Mesendoderm (in vitro differentiated cells): ENCODE data around the gene PIAS4.
"Not testable (repeated sequence)": the region's sequence is repeated elsewhere in the genome, so short reads cannot be mapped to it uniquely, and the experiment has no call there.

Experiments used
- DNase-seq: peaks from one replicate; pipeline ENCODE4 v3.0.0; 2013
- H2AK5ac ChIP-seq: 2 replicates; pipeline ENCODE4 v1.6.1; 2013; ENCODE audit warnings: low read length, inconsistent platforms
- H2BK120ac ChIP-seq: 2 replicates; pipeline ENCODE4 v1.6.1; 2013; ENCODE audit warnings: low read depth, mild to moderate bottlenecking, low read length, moderate library complexity, mixed read lengths
- H2BK15ac ChIP-seq: replicated peaks from 2 replicates; pipeline ENCODE4 v1.6.1; 2013; ENCODE audit warnings: low read depth, mild to moderate bottlenecking, moderate library complexity
- H2BK5ac ChIP-seq: 2 replicates; pipeline ENCODE4 v1.6.1; 2013; ENCODE audit warnings: low read length, inconsistent platforms
- H3K18ac ChIP-seq: 2 replicates; pipeline ENCODE4 v1.6.1; 2013; ENCODE audit warnings: mild to moderate bottlenecking, low read length, mixed read lengths
- H3K23ac ChIP-seq: one replicate; pipeline ENCODE4 v1.6.1; 2013; ENCODE audit warnings: low read length
- H3K27ac ChIP-seq: 2 replicates; pipeline ENCODE4 v1.5.1; 2013; ENCODE audit warnings: low read depth, mild to moderate bottlenecking, inconsistent platforms, low read length, moderate library complexity
- H3K27me3 ChIP-seq: 2 replicates; pipeline ENCODE4 v1.6.1; 2013; ENCODE audit warnings: low read length, control low read depth, mild to moderate bottlenecking, inconsistent platforms; ENCODE audit not compliant: insufficient read depth, poor library complexity
- H3K36me3 ChIP-seq: 2 replicates; pipeline ENCODE4 v1.6.1; 2013; ENCODE audit warnings: low read length, inconsistent platforms; ENCODE audit not compliant: control insufficient read depth, insufficient read depth
- H3K4ac ChIP-seq: one replicate; pipeline ENCODE4 v1.6.1; 2013; ENCODE audit warnings: low read depth, mild to moderate bottlenecking, low read length, moderate library complexity
- H3K4me1 ChIP-seq: 2 replicates; pipeline ENCODE4 v1.6.1; 2013; ENCODE audit warnings: low read depth, low read length, inconsistent platforms; ENCODE audit not compliant: control insufficient read depth
- H3K4me2 ChIP-seq: 2 replicates; pipeline ENCODE4 v1.6.1; 2013; ENCODE audit warnings: low read length
- H3K4me3 ChIP-seq: 2 replicates; pipeline ENCODE4 v1.5.1; 2013; ENCODE audit warnings: mild to moderate bottlenecking, low read length
- H3K56ac ChIP-seq: one replicate; pipeline ENCODE4 v1.6.1; 2013; ENCODE audit warnings: low read length
- H3K79me1 ChIP-seq: 2 replicates; pipeline ENCODE4 v1.6.1; 2013; ENCODE audit warnings: low read length, inconsistent platforms
- H3K79me2 ChIP-seq: 2 replicates; pipeline ENCODE4 v1.6.1; 2013; ENCODE audit warnings: mild to moderate bottlenecking, low read length; ENCODE audit not compliant: control insufficient read depth, insufficient read depth
- H3K9ac ChIP-seq: 2 replicates; pipeline ENCODE4 v1.6.1; 2013; ENCODE audit warnings: low read length, inconsistent platforms
- H4K5ac ChIP-seq: one replicate; pipeline ENCODE4 v1.6.1; 2013; ENCODE audit warnings: low read length
- H4K8ac ChIP-seq: one replicate; pipeline ENCODE4 v1.6.1; 2013; ENCODE audit warnings: low read depth, mild to moderate bottlenecking, control low read depth, low read length, moderate library complexity
- WGBS: extraction: QIAGEN DNeasy Blood & Tissue Kit; methylation state at CpG from one replicate; pipeline ENCODE4 v1.1.7; 2013; ENCODE audit warnings: low lambda C conversion rate, missing lambda C conversion rate; ENCODE audit not compliant: insufficient coverage; ENCODE audit errors: extremely low coverage; 5-methylcytosine and 5-hydroxymethylcytosine counted together

Gene PIAS4

GRCh38 chr19:3987619-3988371 is 19.7 kb upstream of the PIAS4 start:
- no peak overlapping the region for H3K4me3 ChIP-seq
- no CpG with 5 or more reads among the region's 30 CpGs for WGBS

GRCh38 chr19:3990815-3991117 is 16.8 kb upstream of the PIAS4 start:
- no peaks in the 10 kb centered on the region for H3K27me3 ChIP-seq
- no peak overlapping the region for H3K4me2 ChIP-seq
- no peak overlapping the region for H3K4ac ChIP-seq
- no peak overlapping the region for H3K27ac ChIP-seq
- no peaks in the 10 kb centered on the region for H3K79me1 ChIP-seq
- no peak for DNase-seq
- H3K9ac ChIP-seq = no peak overlapping the region
- peaks cover 5% of the 10 kb centered on the region for H3K4me1 ChIP-seq
- no peak overlapping the region for H4K8ac ChIP-seq
- H4K5ac ChIP-seq = no peak overlapping the region
- H2BK15ac ChIP-seq = no peak overlapping the region
- no peak overlapping the region for H3K4me3 ChIP-seq
- no peak overlapping the region for H3K56ac ChIP-seq
- H3K18ac ChIP-seq = no peak overlapping the region
- H2BK120ac ChIP-seq = no peak overlapping the region
- H2AK5ac ChIP-seq = no peak overlapping the region
- no peaks in the 10 kb centered on the region for H3K79me2 ChIP-seq
- H3K23ac ChIP-seq = no peak overlapping the region
- H3K36me3 ChIP-seq = no peaks in the 10 kb centered on the region
- WGBS = no CpG with 5 or more reads among the region's 3 CpGs
- H2BK5ac ChIP-seq = no peak overlapping the region

More at GRCh38 chr19:3987619-3988371, 19.7 kb upstream of the PIAS4 start:
- Histone ChIP-seq H3K79me1 (no peaks in the 10 kb centered on the region), H3K36me3 (peaks cover 10% of the 10 kb centered on the region), H3K27ac (no peak overlapping the region), H4K5ac (no peak overlapping the region), H3K4me2 (peak overlapping the region; percentile 75), H4K8ac (no peak overlapping the region), H3K18ac (no peak overlapping the region), H3K79me2 (peaks cover 25% of the 10 kb centered on the region), H2BK120ac (no peak overlapping the region), H3K23ac (no peak overlapping the region), H2BK5ac (no peak overlapping the region), H3K56ac (peak overlapping the region; percentile 85), H2BK15ac (no peak overlapping the region), H3K4ac (no peak overlapping the region), H3K9ac (peak overlapping the region; percentile 75), H3K4me1 (peaks cover 5% of the 10 kb centered on the region), H2AK5ac (no peak overlapping the region), H3K27me3 (no peaks in the 10 kb centered on the region)
- peak; percentile 84 for DNase-seq

GRCh38 chr19:3995607-3996006 is 11.9 kb upstream of the PIAS4 start:
- H2BK15ac ChIP-seq = no peak overlapping the region
- H2BK120ac ChIP-seq = no peak overlapping the region
- DNase-seq = no peak
- H3K4me3 ChIP-seq = no peak overlapping the region
- H3K27me3 ChIP-seq = no peaks in the 10 kb centered on the region
- no peak overlapping the region for H4K8ac ChIP-seq
- H3K9ac ChIP-seq = no peak overlapping the region
- no peak overlapping the region for H3K23ac ChIP-seq
- H2AK5ac ChIP-seq = no peak overlapping the region
- no peak overlapping the region for H3K56ac ChIP-seq
- no peak overlapping the region for H3K27ac ChIP-seq
- H3K79me1 ChIP-seq = no peaks in the 10 kb centered on the region
- no peak overlapping the region for H3K4ac ChIP-seq
- H4K5ac ChIP-seq = no peak overlapping the region
- no peaks in the 10 kb centered on the region for H3K79me2 ChIP-seq
- no peak overlapping the region for H2BK5ac ChIP-seq
- no peaks in the 10 kb centered on the region for H3K36me3 ChIP-seq
- H3K4me2 ChIP-seq = no peak overlapping the region
- no CpG with 5 or more reads among the region's 6 CpGs for WGBS
- H3K4me1 ChIP-seq = no peaks in the 10 kb centered on the region
- H3K18ac ChIP-seq = no peak overlapping the region

- not testable (repeated sequence) for H3K56ac ChIP-seq, H4K8ac ChIP-seq, DNase-seq, H3K27me3 ChIP-seq, H3K18ac ChIP-seq, H2AK5ac ChIP-seq, H3K4me3 ChIP-seq, H3K4me2 ChIP-seq, H2BK120ac ChIP-seq, H2BK15ac ChIP-seq, H3K79me2 ChIP-seq, H3K23ac ChIP-seq, H3K4me1 ChIP-seq, H3K4ac ChIP-seq, H3K27ac ChIP-seq, H4K5ac ChIP-seq, H3K79me1 ChIP-seq, H3K36me3 ChIP-seq, H3K9ac ChIP-seq, H2BK5ac ChIP-seq
- WGBS = no CpG with 5 or more reads among the region's 29 CpGs
Observed at GRCh38 chr19:3998667-3999412, 8.7 kb upstream of the PIAS4 start.

GRCh38 chr19:4000798-4001197 is 6.7 kb upstream of the PIAS4 start:
- not testable (repeated sequence) for H3K27ac ChIP-seq, H3K4me1 ChIP-seq, H3K27me3 ChIP-seq, H3K4me2 ChIP-seq, H3K18ac ChIP-seq, H2AK5ac ChIP-seq, DNase-seq, H3K4ac ChIP-seq, H2BK120ac ChIP-seq, H4K5ac ChIP-seq, H3K56ac ChIP-seq, H3K79me2 ChIP-seq, H3K23ac ChIP-seq, H3K79me1 ChIP-seq, H3K4me3 ChIP-seq, H4K8ac ChIP-seq, H2BK5ac ChIP-seq, H3K9ac ChIP-seq, H3K36me3 ChIP-seq, H2BK15ac ChIP-seq
- WGBS = no CpG with 5 or more reads among the region's 5 CpGs
